ENCODE results near the gene MOB1B. TPM values are rescaled to one million over a fixed set of nuclear protein-coding genes. Genes with fewer than 3 reads are reported as not detected.

MOB1B gene
- 4.9 TPM for polyA plus RNA-seq (2012; ENCODE audit: insufficient read depth, insufficient read length, low read depth)

- Histone ChIP-seq H3K4me1 (no peaks in the 10 kb centered on the region), H3K36me3 (peaks cover 15% of the 10 kb centered on the region), H3K4me3 (ENCODE audit: low read depth, low read length) (peak within 1 kb of the TSS; percentile 87), H3K27me3 (no peaks in the 10 kb centered on the region), H3K9me3 (no peaks in the 10 kb centered on the region)
- peak; percentile 96 for DNase-seq
- TF ChIP-seq, protein P1, sequence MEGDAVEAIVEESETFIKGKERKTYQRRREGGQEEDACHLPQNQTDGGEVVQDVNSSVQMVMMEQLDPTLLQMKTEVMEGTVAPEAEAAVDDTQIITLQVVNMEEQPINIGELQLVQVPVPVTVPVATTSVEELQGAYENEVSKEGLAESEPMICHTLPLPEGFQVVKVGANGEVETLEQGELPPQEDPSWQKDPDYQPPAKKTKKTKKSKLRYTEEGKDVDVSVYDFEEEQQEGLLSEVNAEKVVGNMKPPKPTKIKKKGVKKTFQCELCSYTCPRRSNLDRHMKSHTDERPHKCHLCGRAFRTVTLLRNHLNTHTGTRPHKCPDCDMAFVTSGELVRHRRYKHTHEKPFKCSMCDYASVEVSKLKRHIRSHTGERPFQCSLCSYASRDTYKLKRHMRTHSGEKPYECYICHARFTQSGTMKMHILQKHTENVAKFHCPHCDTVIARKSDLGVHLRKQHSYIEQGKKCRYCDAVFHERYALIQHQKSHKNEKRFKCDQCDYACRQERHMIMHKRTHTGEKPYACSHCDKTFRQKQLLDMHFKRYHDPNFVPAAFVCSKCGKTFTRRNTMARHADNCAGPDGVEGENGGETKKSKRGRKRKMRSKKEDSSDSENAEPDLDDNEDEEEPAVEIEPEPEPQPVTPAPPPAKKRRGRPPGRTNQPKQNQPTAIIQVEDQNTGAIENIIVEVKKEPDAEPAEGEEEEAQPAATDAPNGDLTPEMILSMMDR (IDR thresholded peaks at IDR 0.05; ENCODE audit: low read depth, low read length) = peak; percentile 18; the same call in 1 of the 2 replicates
Observed at GRCh38 chr4:70901984-70902576, at the start of gene MOB1B. Gene MOB1B, plus strand, starts transcription at chr4:70902369. Its CDS starts 168 bp downstream, at chr4:70902537.

DNA sequence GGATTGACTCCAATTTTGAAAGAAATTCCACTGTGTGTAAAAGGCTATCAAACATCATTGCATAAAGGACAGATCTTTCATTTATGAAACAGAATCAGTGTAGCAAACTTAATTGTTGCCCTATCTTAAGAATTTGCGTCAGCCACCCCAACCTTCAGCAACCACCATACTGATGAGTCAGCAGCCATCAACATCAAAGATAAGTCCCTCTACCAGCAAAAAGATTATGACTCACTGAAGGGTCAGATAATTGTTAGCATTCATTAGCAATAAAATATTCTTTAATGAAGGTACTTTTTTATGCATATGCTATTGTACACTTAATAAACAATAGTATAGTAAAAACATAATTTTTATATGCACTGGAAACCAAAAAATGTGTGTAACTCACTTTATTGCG, 46.7 kb upstream of the MOB1B start:
- H3K36me3 ChIP-seq = no peaks in the 10 kb centered on the region
- no peak for DNase-seq
- H3K9me3 ChIP-seq = no peaks in the 10 kb centered on the region
- no peak overlapping the region for H3K4me3 ChIP-seq (ENCODE audit: low read depth, low read length)
- H3K4me1 ChIP-seq = peaks cover 5% of the 10 kb centered on the region; the same call in 1 of the 2 replicates
- TF ChIP-seq, protein P1 (IDR thresholded peaks at IDR 0.05; ENCODE audit: low read depth, low read length) = no peak
- H3K27me3 ChIP-seq = no peaks in the 10 kb centered on the region

DNA sequence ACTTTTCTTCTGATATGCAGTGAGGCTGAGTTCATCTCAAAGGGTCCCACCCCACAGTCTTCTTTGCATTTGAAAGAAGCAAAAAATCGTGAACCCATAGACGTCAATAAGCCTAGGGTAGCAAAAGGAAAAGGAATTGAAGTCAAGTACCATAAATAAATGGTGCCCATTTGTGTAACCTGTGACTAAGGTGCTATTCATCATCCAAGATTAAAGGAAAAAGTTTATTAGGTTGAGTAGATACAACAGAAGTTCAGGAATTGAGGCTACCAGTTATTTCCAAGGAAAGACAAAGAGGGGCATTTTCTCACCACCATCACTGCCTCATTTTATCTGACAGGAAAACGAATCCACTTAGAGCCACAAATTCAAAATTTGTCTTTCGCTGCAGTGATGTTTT, 43.7 kb upstream of the MOB1B start:
- Histone ChIP-seq H3K27me3 (no peaks in the 10 kb centered on the region), H3K9me3 (no peaks in the 10 kb centered on the region), H3K36me3 (no peaks in the 10 kb centered on the region), H3K4me1 (peaks cover 5% of the 10 kb centered on the region; the same call in 1 of the 2 replicates), H3K4me3 (ENCODE audit: low read depth, low read length) (no peak overlapping the region)
- no peak for DNase-seq
- TF ChIP-seq, protein P1 (IDR thresholded peaks at IDR 0.05; ENCODE audit: low read depth, low read length) = no peak

DNA sequence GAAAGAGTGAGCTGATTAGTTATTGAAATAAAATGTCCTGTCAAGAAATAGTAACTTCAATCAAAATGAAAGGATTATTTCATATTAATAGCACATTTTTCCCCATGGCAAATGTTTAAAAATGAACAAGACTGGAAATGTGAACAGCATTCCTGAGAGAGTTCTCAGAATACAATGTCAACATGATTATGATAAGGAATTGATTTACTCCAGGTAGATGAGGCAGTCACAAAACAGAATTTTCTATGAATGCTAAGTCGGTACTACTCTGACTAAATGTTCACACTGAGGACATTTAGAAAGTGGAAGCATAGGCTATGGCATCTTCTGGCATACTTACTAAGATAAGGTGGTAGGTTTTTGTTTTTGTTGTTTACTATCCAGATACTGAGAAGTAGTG, 43.1 kb upstream of the MOB1B start:
- Histone ChIP-seq H3K4me1 (peaks cover 5% of the 10 kb centered on the region; the same call in 1 of the 2 replicates), H3K4me3 (ENCODE audit: low read depth, low read length) (no peak overlapping the region), H3K27me3 (no peaks in the 10 kb centered on the region), H3K9me3 (no peaks in the 10 kb centered on the region), H3K36me3 (no peaks in the 10 kb centered on the region)
- TF ChIP-seq, protein P1 (IDR thresholded peaks at IDR 0.05; ENCODE audit: low read depth, low read length) = no peak
- DNase-seq = no peak

- H3K4me3 ChIP-seq (ENCODE audit: low read depth, low read length) = no peak overlapping the region
- no peaks in the 10 kb centered on the region for H3K27me3 ChIP-seq
- TF ChIP-seq, protein P1 (IDR thresholded peaks at IDR 0.05; ENCODE audit: low read depth, low read length) = no peak
- H3K4me1 ChIP-seq = no peaks in the 10 kb centered on the region
- no peak for DNase-seq
- H3K9me3 ChIP-seq = no peaks in the 10 kb centered on the region
- H3K36me3 ChIP-seq = no peaks in the 10 kb centered on the region
Observed at GRCh38 chr4:70863099-70863790, 38.9 kb upstream of the MOB1B start.

- no peaks in the 10 kb centered on the region for H3K4me1 ChIP-seq
- no peaks in the 10 kb centered on the region for H3K27me3 ChIP-seq
- H3K36me3 ChIP-seq = no peaks in the 10 kb centered on the region
- TF ChIP-seq, protein P1 (IDR thresholded peaks at IDR 0.05; ENCODE audit: low read depth, low read length) = no peak
- H3K4me3 ChIP-seq (ENCODE audit: low read depth, low read length) = no peak overlapping the region
- no peaks in the 10 kb centered on the region for H3K9me3 ChIP-seq
- no peak for DNase-seq
Observed at GRCh38 chr4:70868778-70869177, 33.4 kb upstream of the MOB1B start.
